B cell (primary cell): Measurements from ENCODE around the gene SCRN2. TPM values are rescaled to one million over a fixed set of nuclear protein-coding genes. Genes with fewer than 3 reads are reported as not detected.

Experiments
- ATAC-seq: fragments of 200-7000 bp; cut with Tn5 transposase; one replicate; pipeline ENCODE4 v1.10.0; 2021; ENCODE audit warnings: low read depth, mild to moderate bottlenecking, moderate number of reproducible peaks, moderate library complexity
- CTCF ChIA-PET: fragments of 350-600 bp; sonication (Branson Sonifier 250); formaldehyde crosslinking; loops from one replicate; lab custom pipeline; 2021; ENCODE audit warnings: antibody characterized with exemption, inconsistent platforms; lab: Charles Lee
- POLR2A ChIA-PET: fragments of 350-600 bp; sonication (Branson Sonifier 250); formaldehyde crosslinking; loops from one replicate; lab custom pipeline; 2021; ENCODE audit warnings: antibody characterized with exemption; lab: Charles Lee
- DNase-seq: peaks from one replicate; pipeline ENCODE4 v3.0.0; 2013
- H2AFZ ChIP-seq: 2 replicates; pipeline ENCODE4 v1.6.1; 2012; ENCODE audit warnings: mild to moderate bottlenecking, low read depth, low read length; ENCODE audit not compliant: insufficient read depth, poor library complexity, severe bottlenecking
- H3K27ac ChIP-seq, 2 donors: 1 replicate in 1 of 2; 2 replicates in 1 of 2; pipeline ENCODE4 v1.5.1; 2012 to 2013; ENCODE audit warnings: low read length in 2 of 2, mild to moderate bottlenecking in 2 of 2, moderate library complexity in 1 of 2
- H3K27me3 ChIP-seq, 4 experiments: fragments of 200-600 bp in 1 of 4; sonication (generic) in 1 of 4; replicated peaks in 1 of 4; 1 replicate in 2 of 4; 2 replicates in 2 of 4; pipeline versions ENCODE4 v1.6.1 to v1.7.0; 2013 to 2016; ENCODE audit warnings: low read length in 3 of 4, mild to moderate bottlenecking in 2 of 4, mixed read lengths in 1 of 4, moderate library complexity in 1 of 4; ENCODE audit not compliant: insufficient read depth in 4 of 4, control insufficient read depth in 3 of 4; ENCODE audit errors: control extremely low read depth in 1 of 4
- H3K36me3 ChIP-seq, 2 experiments: replicated peaks in 1 of 2; 1 replicate in 1 of 2; 2 replicates in 1 of 2; pipeline versions ENCODE4 v1.6.1 to v1.7.1; 2013; ENCODE audit warnings: low read length in 1 of 2; ENCODE audit not compliant: insufficient read depth in 2 of 2, control insufficient read depth in 1 of 2; ENCODE audit errors: control extremely low read depth in 1 of 2, extremely low read depth in 1 of 2
- H3K4me1 ChIP-seq, 2 donors: fragments of 200-600 bp in 1 of 2; sonication (generic) in 1 of 2; 1 replicate in 1 of 2; 2 replicates in 1 of 2; pipeline versions ENCODE4 v1.5.1 to v1.6.1; 2013 to 2017; ENCODE audit warnings: low read length in 2 of 2; ENCODE audit not compliant: control insufficient read depth in 2 of 2, insufficient read depth in 2 of 2
- H3K4me2 ChIP-seq: replicated peaks from 2 replicates; pipeline ENCODE3; 2012; ENCODE audit warnings: mild to moderate bottlenecking, low read depth, low read length; ENCODE audit not compliant: poor library complexity, severe bottlenecking
- H3K4me3 ChIP-seq, 5 experiments: fragments of 200-600 bp in 1 of 5; sonication (generic) in 1 of 5; 1 replicate in 3 of 5; 2 replicates in 2 of 5; pipeline versions ENCODE4 v1.5.1 to v1.7.0; 2011 to 2016; ENCODE audit warnings: low read length in 4 of 5, mild to moderate bottlenecking in 4 of 5, low read depth in 2 of 5, control low read depth in 1 of 5, moderate library complexity in 1 of 5; ENCODE audit not compliant: insufficient read depth in 1 of 5; ENCODE audit errors: control extremely low read depth in 1 of 5, extremely low read depth in 1 of 5
- H3K79me2 ChIP-seq: fragments of 200-600 bp; sonication (generic); one replicate; pipeline ENCODE4 v1.6.0; 2016; ENCODE audit warnings: low read length; ENCODE audit not compliant: control insufficient read depth, insufficient read depth
- H3K9ac ChIP-seq: fragments of 200-600 bp; sonication (generic); 2 replicates; pipeline ENCODE4 v1.6.1; 2017; ENCODE audit warnings: mild to moderate bottlenecking, low read length, moderate library complexity
- H3K9me3 ChIP-seq, 3 donors: one replicate each; pipeline versions ENCODE4 v1.6.1 to v1.7.1; 2013; ENCODE audit warnings: low read length in 2 of 3; ENCODE audit not compliant: control insufficient read depth in 2 of 3, insufficient read depth in 1 of 3; ENCODE audit errors: control extremely low read depth in 1 of 3
- H4K20me1 ChIP-seq: 2 replicates; pipeline ENCODE4 v1.6.0; 2012; ENCODE audit warnings: mild to moderate bottlenecking, low read length; ENCODE audit not compliant: insufficient read depth, control insufficient read depth, poor library complexity, severe bottlenecking
- H3K27ac Mint-ChIP-seq: one replicate; pipeline ENCODE4 v1.8.0; 2021; ENCODE audit warnings: mixed read lengths
- H3K27me3 Mint-ChIP-seq: one replicate; pipeline ENCODE4 v1.8.0; 2021; ENCODE audit warnings: mixed read lengths
- H3K4me1 Mint-ChIP-seq: one replicate; pipeline ENCODE4 v1.8.0; 2021; ENCODE audit warnings: mixed read lengths
- H3K4me3 Mint-ChIP-seq: one replicate; pipeline ENCODE4 v1.8.0; 2021; ENCODE audit warnings: mixed read lengths
- H3K9me3 Mint-ChIP-seq: one replicate; pipeline ENCODE4 v1.8.0; 2022; ENCODE audit warnings: mixed read lengths; ENCODE audit not compliant: insufficient read depth
- EZH2 ChIP-seq: IDR thresholded peaks from 2 replicates; pipeline ENCODE4 v1.6.1; 2012; ENCODE audit warnings: borderline replicate concordance, low read depth, mild to moderate bottlenecking, moderate library complexity, low read length; ENCODE audit not compliant: insufficient read depth, poor library complexity, severe bottlenecking
- WGBS: methylation state at CpG from one replicate; pipeline ENCODE4 v1.1.5; 2013; ENCODE audit warnings: missing lambda C conversion rate; ENCODE audit not compliant: insufficient coverage; 5-methylcytosine and 5-hydroxymethylcytosine counted together
- intact Hi-C: fragments of 100-400 bp; cut with micrococcal nuclease; formaldehyde crosslinking; loops from one replicate; pipeline ENCODE4 v1.10.0; 2022
- polyA plus RNA-seq: library from polyadenylated mRNA; depleted of rRNA; stranded (reverse); fragments of >200 nt; gene quantifications from 2 replicates; pipeline ENCODE4 v1.2.3, GENCODE V29; 2012
- total RNA-seq, 2 donors: library from RNA; stranded (reverse); fragments of 120-200 nt in 1 of 2; gene quantifications; 1 replicate in 1 of 2; 2 replicates in 1 of 2; pipeline versions ENCODE4 v1.2.3 to v1.2.4, GENCODE V29; 2013 to 2022
- TF ChIP-seq, protein P1 (sequence below): fragments of 200-600 bp; IDR thresholded peaks from one replicate; pipeline ENCODE4 v1.8.0; 2022; ENCODE audit warnings: antibody characterized with exemption, mild to moderate bottlenecking

Gene SCRN2
- total and polyA plus RNA-seq, 2 donors (not counting 1 experiment from before 2014, with no cell fraction given), result 47.8 to 71.9 TPM

DNA sequence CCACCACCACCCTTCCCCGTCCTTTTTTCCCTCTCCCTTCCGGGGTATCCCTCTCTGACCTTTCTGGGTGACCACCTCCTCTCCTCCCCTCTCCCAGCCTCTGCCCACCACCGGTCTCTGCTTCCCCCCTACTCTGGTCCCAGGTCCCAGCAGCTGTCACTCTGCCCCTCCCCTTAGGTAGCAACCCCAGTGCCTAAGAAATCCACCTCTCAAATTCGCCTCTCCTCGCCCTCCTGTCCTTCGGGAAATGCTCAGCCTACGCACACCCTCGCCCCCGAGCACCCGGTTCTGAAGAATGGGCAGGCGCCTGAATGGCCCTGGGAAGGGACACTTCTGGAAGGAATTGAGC, 10.7 kb upstream of the SCRN2 start:
- Histone ChIP-seq H3K9me3 (peaks cover 0 to 13% (median 0%) of the 10 kb centered on the region in 3 donors), H3K4me3 (peak overlapping the region in 1 of 5 experiments; percentile 29), H4K20me1 (no peaks in the 10 kb centered on the region), H3K4me2 (peak overlapping the region; percentile 48), H3K27me3 (peaks cover 0 to 87% (median 55%) of the 10 kb centered on the region in 4 experiments), H3K9ac (peak overlapping the region; percentile 31), H3K27ac (no peak overlapping the region), H3K36me3 (no peaks in the 10 kb centered on the region), H2AFZ (no peak overlapping the region), H3K4me1 (peaks cover 36 to 40% of the 10 kb centered on the region in 2 donors), H3K79me2 (no peaks in the 10 kb centered on the region)
- 8% methylated on average over 6 of the region's 11 CpGs for WGBS
- ATAC-seq (no peak), DNase-seq (peak; percentile 29)
- peak overlapping the region; percentile 46 for H3K4me3 Mint-ChIP-seq
- no peak for TF ChIP-seq EZH2
- TF ChIP-seq, protein P1, sequence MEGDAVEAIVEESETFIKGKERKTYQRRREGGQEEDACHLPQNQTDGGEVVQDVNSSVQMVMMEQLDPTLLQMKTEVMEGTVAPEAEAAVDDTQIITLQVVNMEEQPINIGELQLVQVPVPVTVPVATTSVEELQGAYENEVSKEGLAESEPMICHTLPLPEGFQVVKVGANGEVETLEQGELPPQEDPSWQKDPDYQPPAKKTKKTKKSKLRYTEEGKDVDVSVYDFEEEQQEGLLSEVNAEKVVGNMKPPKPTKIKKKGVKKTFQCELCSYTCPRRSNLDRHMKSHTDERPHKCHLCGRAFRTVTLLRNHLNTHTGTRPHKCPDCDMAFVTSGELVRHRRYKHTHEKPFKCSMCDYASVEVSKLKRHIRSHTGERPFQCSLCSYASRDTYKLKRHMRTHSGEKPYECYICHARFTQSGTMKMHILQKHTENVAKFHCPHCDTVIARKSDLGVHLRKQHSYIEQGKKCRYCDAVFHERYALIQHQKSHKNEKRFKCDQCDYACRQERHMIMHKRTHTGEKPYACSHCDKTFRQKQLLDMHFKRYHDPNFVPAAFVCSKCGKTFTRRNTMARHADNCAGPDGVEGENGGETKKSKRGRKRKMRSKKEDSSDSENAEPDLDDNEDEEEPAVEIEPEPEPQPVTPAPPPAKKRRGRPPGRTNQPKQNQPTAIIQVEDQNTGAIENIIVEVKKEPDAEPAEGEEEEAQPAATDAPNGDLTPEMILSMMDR, result no peak
- H3K27me3 Mint-ChIP-seq, result peaks cover 79% of the 10 kb centered on the region
- H3K27ac Mint-ChIP-seq, result no peak overlapping the region
- H3K4me1 Mint-ChIP-seq, result peaks cover 24% of the 10 kb centered on the region
- H3K9me3 Mint-ChIP-seq, result no peaks in the 10 kb centered on the region
- intact Hi-C loops, result no loop called here
- ChIA-PET POLR2A (interaction anchor here (2.4 kb wide), 1 partner anchor 44 kb away, joined by 8 read pairs; the partner anchor contains the start of gene SP2), CTCF (interaction anchor here (0.7 to 19.9 kb wide), 2 partner anchors 11 to 37 kb away, joined by 3 to 436 read pairs; partner anchors contain the start of genes SCRN2 and SP2)
